HPDE6-E6E7 (cell line): ENCODE measurements around the gene PRADC1.
A peak's percentile ranks its signal among the peaks of the same experiment; 100 is the strongest.
"Not testable (repeated sequence)": the region's sequence is repeated elsewhere in the genome, so short reads cannot be mapped to it uniquely, and the experiment has no call there.

Experiments used
- DNase-seq: peaks from one replicate; pipeline ENCODE4 v3.0.0; 2011; ENCODE audit warnings: missing footprints; ENCODE audit errors: extremely low spot score

The PRADC1 gene

DNA sequence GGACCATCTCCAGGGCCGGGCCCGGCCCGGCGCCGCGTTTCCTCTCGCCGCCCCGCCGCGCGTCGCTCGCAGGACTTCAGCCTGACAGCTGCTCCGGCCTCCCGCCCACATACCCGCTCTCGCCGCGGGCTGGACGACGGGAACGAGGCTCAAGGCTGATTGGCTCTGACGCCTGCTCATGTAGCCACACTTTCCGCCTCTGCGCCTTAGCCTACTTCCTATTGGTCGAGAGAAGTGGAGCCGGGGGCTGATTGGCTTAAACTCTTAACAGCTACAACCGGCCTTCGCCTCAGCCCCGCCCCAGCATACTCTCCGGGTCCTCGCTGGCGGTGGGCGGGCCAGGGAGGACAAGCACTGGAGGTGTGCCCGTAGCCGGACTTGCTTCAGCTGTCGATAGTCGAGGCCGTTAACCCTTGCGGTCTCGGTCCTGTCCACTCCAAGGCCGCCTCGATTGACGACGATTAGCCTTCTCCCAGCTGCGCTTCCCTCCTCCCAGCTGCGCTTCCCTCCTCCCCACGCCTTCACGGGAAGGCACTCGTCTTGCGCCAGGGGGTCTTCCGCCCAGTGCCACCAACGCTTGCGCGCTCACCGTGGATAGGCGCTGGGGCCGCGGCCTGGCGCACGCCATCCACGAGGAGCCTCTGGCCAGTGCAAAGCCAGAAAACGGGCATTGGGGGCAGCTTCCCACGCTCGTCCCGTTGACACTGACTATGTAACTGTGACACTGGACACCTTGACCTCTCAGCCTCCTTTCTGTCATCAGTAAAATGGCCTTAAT, at the start of gene PRADC1:
TSS of gene PRADC1 (minus strand) at position 86 of the 778 bp plus-strand sequence. CDS start at position 7, 79 bp downstream.
- peak; percentile 99 for DNase-seq

GRCh38 chr2:73281244-73281643, 48.2 kb upstream of the PRADC1 start:
- DNase-seq: no peak

DNA sequence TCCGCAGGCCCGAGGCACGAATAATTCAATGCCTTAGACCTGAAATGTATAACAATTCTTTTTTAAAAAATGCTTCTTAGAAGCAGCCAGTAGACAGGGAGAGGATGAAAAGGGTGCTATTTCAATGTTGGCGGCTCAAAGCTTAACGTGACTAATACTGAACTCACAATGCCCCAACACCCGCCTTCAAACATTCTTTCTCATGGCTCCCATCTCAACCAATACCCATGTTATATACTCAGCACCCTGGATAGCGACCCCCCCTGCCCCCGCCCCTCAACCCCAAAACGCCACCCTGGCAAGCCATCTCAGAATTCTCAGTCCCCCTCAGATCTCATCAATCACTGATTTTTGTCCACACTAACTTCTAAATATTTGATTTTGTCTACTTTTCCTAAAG, 46.8 kb upstream of the PRADC1 start:
- no peak for DNase-seq

DNA sequence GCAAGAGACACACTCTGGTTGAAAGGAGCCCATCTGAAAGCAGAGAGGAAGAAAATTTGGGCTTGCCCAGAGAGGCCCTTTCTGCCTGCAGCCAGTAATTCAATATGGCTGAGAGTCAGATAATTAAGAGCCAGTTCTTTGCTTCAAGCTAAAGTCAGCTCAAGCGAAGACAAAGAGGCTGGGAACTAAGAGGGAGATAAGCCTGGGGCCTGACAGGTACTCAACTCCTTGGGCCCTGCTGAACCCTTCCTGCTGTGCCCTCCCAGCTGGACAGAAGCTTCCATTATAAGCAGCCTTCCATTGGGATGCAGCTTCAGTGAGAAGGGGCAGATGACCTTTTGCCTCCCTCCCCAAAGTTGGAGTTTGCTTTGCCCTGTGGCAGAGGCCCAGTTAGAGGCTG, 39.2 kb upstream of the PRADC1 start:
- DNase-seq: no peak

- DNase-seq: no peak
Measured at GRCh38 chr2:73269686-73270465, 36.8 kb upstream of the PRADC1 start.

DNA sequence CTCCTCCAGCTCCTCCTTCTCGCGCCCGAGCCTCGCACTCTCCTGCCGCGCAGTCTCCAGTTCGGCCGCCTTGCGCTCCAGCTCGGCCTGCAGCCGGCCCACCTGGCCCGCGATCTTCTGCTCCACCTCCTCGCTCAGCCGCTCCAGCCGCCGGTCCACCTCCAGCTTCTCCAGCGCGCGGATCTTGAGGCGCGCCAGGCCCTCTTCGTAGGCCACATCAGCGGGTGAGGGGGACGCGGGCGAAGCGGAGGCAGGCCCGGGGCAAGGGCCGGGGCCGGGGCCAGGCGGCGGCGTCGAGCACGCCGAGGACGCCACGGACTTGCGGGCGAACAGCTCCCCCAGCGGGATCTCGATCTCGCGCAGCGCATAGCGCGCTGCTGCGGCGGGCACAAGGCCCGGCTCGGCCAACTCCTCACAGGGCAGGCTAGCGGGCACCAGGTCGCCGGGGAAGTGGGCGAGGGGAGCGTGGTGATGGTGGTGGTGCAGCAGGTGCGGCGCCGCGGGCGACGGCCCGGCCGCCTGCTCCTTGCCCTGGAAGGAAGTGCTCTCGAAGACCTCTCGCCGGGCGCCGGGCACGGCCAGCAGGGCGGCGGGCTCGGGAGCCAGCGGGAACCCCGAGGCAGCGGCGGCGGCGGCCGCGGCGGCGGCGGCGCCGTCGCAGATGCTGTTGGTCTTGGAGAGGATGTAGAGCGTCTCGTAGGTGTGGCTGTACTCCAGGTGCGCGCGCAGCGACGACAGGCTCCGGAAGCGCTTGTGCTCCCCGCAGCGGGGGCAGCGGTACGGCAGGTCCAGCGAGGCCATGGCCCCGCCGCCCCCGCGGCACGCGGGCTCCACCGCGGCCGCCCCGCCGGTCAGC, 36.0 kb upstream of the PRADC1 start:
- DNase-seq: peak; percentile 88

DNA sequence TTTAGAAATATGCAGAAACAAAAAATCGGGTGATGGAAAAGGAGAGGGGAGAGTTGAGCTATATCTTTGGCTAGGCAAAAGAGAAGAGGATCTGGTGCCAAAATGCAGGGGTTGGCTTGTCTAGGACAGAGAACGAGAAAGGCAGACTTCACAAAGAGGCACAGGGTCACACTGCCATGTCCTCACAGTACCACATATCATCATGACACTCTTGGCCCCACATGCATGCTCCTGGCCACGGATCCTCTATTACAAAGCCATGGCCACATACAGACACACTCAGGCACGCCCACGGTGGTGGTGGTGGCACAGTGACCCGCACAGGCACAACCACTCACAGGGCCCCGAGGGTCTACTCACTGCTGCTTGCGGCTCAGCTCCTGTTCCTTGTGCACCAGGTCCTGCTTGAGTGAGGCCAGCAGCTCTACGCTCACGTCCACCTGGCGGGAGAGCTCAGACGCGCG, 35.4 kb upstream of the PRADC1 start:
- DNase-seq: no peak

DNA sequence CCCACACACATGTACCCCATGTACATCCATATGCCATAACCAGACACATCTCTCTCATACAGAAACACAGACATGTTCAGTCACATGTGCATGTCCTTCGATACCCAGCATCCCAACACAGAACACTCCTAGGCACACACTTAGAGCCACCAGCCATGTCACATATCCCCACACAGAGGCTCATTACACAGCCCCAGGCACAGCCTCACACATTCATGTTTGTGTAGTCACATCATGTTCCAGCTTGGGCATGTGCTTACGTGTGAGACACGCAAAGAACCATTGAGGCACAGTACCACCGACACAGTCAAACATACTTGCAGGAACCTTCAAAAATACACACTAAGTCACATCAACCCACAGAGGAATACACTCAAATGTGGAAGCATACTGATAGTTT, 34.0 kb upstream of the PRADC1 start:
- no peak for DNase-seq

- DNase-seq: no peak
Measured at GRCh38 chr2:73266061-73266901, 33.2 kb upstream of the PRADC1 start.

- DNase-seq: no peak
Measured at GRCh38 chr2:73265298-73266060, 32.4 kb upstream of the PRADC1 start.

DNA sequence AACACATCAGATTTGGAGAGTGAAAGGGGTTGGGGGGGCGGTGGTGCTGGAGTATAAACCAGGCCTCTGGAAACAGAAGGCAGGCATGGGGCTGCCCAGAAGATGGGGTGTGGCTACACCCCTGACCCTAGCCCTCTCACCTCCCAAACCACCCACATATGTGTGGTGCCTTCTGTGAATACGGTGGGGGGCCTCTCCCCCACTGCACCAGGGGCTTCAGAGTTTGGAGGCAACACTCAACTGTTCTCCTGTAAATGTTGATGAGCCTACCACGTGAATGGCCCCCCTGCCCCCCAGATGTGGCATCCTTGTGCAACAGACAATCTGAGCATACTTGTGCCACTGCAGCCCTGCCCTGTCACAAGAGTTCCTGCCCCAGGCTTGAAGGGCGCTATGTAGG, 31.7 kb upstream of the PRADC1 start:
- no peak for DNase-seq

DNA sequence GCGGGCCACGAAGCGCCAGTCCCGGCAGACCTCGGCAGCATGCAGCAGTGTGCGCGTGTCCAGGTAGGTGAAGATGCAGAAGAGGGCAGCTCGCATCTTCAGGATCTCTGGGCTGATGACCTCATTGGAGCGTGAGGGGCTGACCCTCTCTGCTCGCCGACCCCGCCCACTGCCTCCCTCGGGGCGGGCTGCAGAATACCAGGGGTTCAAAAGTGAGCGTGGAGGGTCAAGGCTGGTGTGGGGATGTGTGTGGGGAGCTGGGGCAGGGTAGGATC, 31.2 kb upstream of the PRADC1 start:
- no peak for DNase-seq

- no peak for DNase-seq
Measured at GRCh38 chr2:73263540-73264331, 30.7 kb upstream of the PRADC1 start.

DNA sequence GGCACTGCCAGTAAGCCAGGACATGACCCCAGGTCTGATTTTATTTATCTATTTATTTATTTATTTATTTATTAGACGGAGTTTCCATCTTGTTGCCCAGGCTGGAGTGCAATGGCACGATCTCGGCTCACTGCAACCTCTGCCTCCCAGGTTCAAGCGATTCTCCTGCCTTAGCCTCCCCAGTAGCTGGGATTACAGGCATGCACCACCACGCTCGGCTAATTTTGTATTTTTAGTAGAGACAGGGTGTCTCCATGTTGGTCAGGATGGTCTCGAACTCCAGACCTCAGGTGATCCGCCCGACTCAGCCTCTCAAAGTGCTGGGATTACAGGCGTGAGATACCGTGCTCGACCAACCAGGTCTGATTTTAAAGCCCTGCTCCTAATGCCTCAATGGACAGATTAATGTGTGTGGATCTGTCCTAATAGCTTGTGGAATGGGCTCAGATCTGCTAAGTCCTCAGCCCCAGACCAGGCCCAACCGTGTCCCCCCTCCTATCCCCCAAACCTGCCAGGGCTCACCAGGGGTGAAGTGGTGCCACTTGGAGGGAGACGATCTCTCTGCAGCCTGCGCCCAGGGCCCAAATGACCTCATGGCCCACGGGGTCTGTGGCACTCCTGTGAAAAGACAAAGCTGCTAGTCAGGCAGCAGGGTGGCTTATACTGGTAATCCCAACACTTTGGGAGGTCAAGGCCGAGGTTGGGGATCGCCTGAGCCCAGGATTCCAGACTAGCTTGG, 29.8 kb upstream of the PRADC1 start:
- DNase-seq: not testable (repeated sequence)

DNA sequence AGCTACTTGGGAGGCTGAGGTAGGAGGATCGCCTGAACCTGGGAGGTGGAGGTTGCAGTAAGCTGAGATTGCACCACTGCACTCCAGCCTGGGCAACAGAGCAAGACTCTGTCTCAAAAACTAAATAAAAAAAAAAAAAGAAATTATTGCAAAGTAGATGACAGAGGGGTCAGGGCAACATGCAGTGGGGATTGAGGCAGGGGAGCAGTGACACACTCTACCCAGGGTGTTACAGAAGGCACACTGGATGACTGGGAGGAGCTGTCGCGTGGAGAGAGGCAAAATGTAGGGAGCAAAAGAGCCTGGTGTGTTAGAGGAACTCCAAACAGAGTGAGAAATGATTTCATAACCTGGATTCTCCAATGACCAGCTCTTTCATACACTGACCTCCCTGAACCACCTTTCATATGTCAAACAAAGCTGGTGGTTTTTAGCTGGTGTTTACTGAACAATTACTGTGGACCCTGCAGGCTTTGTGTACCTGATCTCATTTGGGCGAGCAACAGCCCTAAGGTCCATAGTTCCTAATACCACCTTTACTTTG, 29.1 kb upstream of the PRADC1 start:
- no peak for DNase-seq

GRCh38 chr2:73260338-73260984, 27.4 kb upstream of the PRADC1 start:
- no peak for DNase-seq

GRCh38 chr2:73259704-73260337, 26.8 kb upstream of the PRADC1 start:
- DNase-seq: no peak

- DNase-seq: no peak
Measured at GRCh38 chr2:73259276-73259675, 26.2 kb upstream of the PRADC1 start.
